SK-N-SH treated with all-trans-retinoic acid at 6 μM for 48 hours (cell line): ENCODE results near the gene FBH1.

ENCODE experiments used
- ATAC-seq: fragments of 200-7000 bp; cut with Tn5 transposase; 3 replicates; pipeline ENCODE4 v1.9.1; 2020; ENCODE audit warnings: mild to moderate bottlenecking, moderate library complexity
- ARNTL ChIP-seq: fragments of 450-650 bp; formaldehyde crosslinking; IDR thresholded peaks from 2 replicates; pipeline ENCODE4 v1.5.0; 2020; ENCODE audit warnings: low read depth, mild to moderate bottlenecking, moderate library complexity, borderline replicate concordance
- CSDC2 ChIP-seq: fragments of 250-450 bp; sonication (Bioruptor Pico); IDR thresholded peaks from 2 replicates; pipeline ENCODE4 v1.5.0; 2020; ENCODE audit warnings: mild to moderate bottlenecking, moderate library complexity
- ESRRG ChIP-seq: fragments of 250-450 bp; sonication (Bioruptor Pico); IDR thresholded peaks from 2 replicates; pipeline ENCODE4 v1.6.1; 2021; ENCODE audit warnings: mild to moderate bottlenecking
- GLIS3 ChIP-seq: fragments of 250-450 bp; sonication (Bioruptor Pico); IDR thresholded peaks from 2 replicates; pipeline ENCODE4 v1.5.0; 2020; ENCODE audit warnings: mild to moderate bottlenecking, moderate library complexity
- ISL1 ChIP-seq: fragments of 250-450 bp; sonication (Bioruptor Pico); IDR thresholded peaks from 2 replicates; pipeline ENCODE4 v2.1.2; 2022; ENCODE audit warnings: mild to moderate bottlenecking, moderate library complexity
- OSR1 ChIP-seq: fragments of 250-450 bp; sonication (Bioruptor Pico); IDR thresholded peaks from 2 replicates; pipeline ENCODE4 v1.8.0; 2022; ENCODE audit warnings: moderate library complexity, mild to moderate bottlenecking, inconsistent platforms
- PPARA ChIP-seq: fragments of 250-450 bp; sonication (Bioruptor Pico); IDR thresholded peaks from 2 replicates; pipeline ENCODE4 v1.5.0; 2020; ENCODE audit warnings: mild to moderate bottlenecking, borderline replicate concordance
- SNAI2 ChIP-seq: fragments of 250-450 bp; sonication (Bioruptor Pico); IDR thresholded peaks from 2 replicates; pipeline ENCODE4 v1.5.0; 2020; ENCODE audit warnings: mild to moderate bottlenecking, moderate library complexity
- TCF4 ChIP-seq: fragments of 250-450 bp; sonication (Bioruptor Pico); IDR thresholded peaks from 2 replicates; pipeline ENCODE4 v1.8.0; 2021; ENCODE audit warnings: mild to moderate bottlenecking, moderate library complexity, borderline replicate concordance
- ZC3H10 ChIP-seq: fragments of 250-450 bp; sonication (Bioruptor Pico); IDR thresholded peaks from 2 replicates; pipeline ENCODE4 v1.5.1; 2021; ENCODE audit warnings: mild to moderate bottlenecking, moderate library complexity
- ZFP3 ChIP-seq: fragments of 250-450 bp; sonication (Bioruptor Pico); IDR thresholded peaks from 2 replicates; pipeline ENCODE4 v1.5.0; 2020; ENCODE audit warnings: mild to moderate bottlenecking, moderate library complexity
- ZFP30 ChIP-seq: fragments of 450-650 bp; formaldehyde crosslinking; IDR thresholded peaks from 2 replicates; pipeline ENCODE4 v1.5.0; 2022; ENCODE audit warnings: mild to moderate bottlenecking, moderate library complexity
- ZNF565 ChIP-seq: fragments of 450-650 bp; formaldehyde crosslinking; conservative IDR thresholded peaks from 2 replicates; pipeline ENCODE4 v1.5.0; 2020; ENCODE audit warnings: low read depth, mild to moderate bottlenecking, moderate library complexity
- ZNF70 ChIP-seq: fragments of 450-650 bp; formaldehyde crosslinking; IDR thresholded peaks from 2 replicates; pipeline ENCODE4 v1.5.0; 2020; ENCODE audit warnings: mild to moderate bottlenecking, moderate library complexity
- ZNF8 ChIP-seq: fragments of 450-650 bp; formaldehyde crosslinking; IDR thresholded peaks from 2 replicates; pipeline ENCODE4 v1.5.0; 2020; ENCODE audit warnings: mild to moderate bottlenecking, moderate library complexity
- TF ChIP-seq, protein P1 (sequence below): fragments of 250-450 bp; sonication (Bioruptor Pico); IDR thresholded peaks from 2 replicates; pipeline ENCODE4 v1.5.1; 2020; ENCODE audit warnings: low read depth, mild to moderate bottlenecking, moderate library complexity
- TF ChIP-seq, protein P2 (sequence below): fragments of 250-450 bp; sonication (Bioruptor Pico); IDR thresholded peaks from 2 replicates; pipeline ENCODE4 v1.8.0; 2021; ENCODE audit warnings: low read depth, mild to moderate bottlenecking, moderate library complexity, borderline replicate concordance
- TF ChIP-seq, protein P3 (sequence below): fragments of 250-450 bp; sonication (Bioruptor Pico); IDR thresholded peaks from 2 replicates; pipeline ENCODE4 v1.5.0; 2020; ENCODE audit warnings: mild to moderate bottlenecking, moderate library complexity
- TF ChIP-seq, protein P4 (sequence below): fragments of 250-450 bp; sonication (Bioruptor Pico); IDR thresholded peaks from 2 replicates; pipeline ENCODE4 v1.5.1; 2021; ENCODE audit warnings: mild to moderate bottlenecking, moderate library complexity
- TF ChIP-seq, protein P5 (sequence below): fragments of 250-450 bp; sonication (Bioruptor Pico); IDR thresholded peaks from 2 replicates; pipeline ENCODE4 v1.8.0; 2020; ENCODE audit warnings: mild to moderate bottlenecking, moderate library complexity, borderline replicate concordance

The FBH1 gene

DNA sequence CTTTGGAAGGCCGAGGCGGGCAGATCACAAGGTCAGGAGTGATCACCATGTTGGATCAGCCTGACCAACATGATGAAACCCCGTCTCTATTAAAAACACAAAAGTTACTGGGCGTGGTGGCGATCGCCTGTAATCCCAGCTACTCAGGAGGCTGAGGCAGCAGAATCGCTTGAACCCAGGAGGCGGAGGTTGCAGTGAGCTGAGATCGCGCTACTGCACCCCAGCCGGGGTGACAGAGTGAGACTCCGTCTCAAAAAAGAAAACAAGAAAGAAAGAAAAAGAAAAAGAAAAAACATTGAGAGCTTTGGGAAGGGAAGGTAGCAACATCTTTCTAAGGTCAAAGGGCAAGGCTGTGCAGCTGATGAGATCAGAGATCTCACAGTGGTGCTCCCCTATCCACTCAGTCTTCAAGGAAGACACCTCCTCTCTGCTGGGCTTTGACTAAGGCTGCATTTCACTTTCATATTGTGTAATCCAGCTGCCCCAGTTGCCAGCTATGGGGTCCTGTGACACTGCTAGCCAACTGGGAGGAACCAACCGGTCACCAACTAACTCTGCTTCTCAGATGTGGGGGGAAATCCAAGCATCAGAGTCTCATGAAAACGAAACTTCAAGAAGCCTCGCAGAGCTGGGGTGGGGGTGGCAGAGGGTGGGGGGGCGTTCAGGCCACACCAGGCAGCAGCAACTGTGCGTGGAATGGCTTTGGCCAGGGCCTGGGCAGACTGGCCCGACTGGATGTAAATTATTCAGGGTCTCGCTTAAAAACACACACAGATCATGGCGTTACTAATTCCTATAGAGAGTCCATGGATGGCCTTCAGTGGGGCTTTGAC lies 85.8 kb downstream of the FBH1 start:
- TF ChIP-seq PPARA (CRISPR knock-in tag), result no peak
- TF ChIP-seq, protein P1, sequence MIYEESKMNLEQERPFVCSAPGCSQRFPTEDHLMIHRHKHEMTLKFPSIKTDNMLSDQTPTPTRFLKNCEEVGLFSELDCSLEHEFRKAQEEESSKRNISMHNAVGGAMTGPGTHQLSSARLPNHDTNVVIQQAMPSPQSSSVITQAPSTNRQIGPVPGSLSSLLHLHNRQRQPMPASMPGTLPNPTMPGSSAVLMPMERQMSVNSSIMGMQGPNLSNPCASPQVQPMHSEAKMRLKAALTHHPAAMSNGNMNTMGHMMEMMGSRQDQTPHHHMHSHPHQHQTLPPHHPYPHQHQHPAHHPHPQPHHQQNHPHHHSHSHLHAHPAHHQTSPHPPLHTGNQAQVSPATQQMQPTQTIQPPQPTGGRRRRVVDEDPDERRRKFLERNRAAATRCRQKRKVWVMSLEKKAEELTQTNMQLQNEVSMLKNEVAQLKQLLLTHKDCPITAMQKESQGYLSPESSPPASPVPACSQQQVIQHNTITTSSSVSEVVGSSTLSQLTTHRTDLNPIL (CRISPR knock-in tag), result no peak
- no peak for TF ChIP-seq ZNF565 (CRISPR knock-in tag)
- no peak for ATAC-seq

DNA sequence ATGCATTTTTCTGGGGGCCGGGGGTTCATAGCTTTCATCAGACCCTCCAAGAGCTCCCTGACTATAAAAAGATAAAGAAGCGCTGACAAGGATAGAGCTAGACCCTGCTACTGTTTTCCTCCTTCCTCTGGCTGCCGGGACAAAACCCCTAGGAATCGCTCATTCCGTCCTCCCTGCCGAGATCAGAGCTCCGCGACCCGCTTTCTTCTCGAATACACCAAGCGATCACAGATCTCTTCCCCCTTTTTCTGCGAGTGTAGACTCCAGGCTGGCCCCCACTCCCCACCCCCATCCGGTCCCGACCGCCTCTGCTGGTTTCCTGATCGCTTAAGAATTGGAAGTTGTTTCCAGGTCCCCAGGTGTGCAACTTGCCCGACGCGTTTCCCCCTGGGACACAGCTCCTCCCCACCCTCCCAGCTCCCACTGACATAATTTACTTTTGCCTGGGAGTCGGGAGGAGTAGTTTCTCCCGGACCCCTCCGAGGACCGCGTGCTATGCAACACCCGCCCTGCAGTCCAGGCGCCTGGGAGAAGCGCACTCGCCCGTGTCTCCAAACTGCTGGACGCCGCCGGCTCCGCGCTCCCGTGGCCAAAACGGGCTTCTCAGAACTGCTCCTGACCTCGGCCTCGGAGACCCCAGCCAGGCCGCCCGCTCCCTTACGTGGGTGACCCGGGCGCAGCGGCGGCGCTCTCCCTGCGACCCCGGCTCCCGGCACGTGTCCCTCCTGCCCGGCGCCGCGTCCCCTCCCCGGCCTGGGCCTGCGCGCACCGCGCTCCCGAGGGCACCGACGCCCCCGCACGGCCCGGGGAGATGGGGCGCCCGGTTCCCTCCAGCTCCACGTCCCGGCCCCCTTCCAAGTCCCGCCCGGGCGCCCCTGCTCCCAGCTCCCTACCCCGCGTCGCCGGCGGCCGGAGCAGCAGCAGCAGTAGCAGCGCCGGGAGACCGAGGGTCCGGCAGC lies 86.7 kb downstream of the FBH1 start:
- peak; percentile 39 for ATAC-seq
- TF ChIP-seq, protein P1 (CRISPR knock-in tag), result no peak
- TF ChIP-seq TCF4 (CRISPR knock-in tag) (no peak), CSDC2 (no peak), ZNF8 (CRISPR knock-in tag) (no peak), OSR1 (CRISPR knock-in tag) (no peak), ZFP3 (no peak), GLIS3 (CRISPR knock-in tag) (no peak), SNAI2 (no peak), ARNTL (CRISPR knock-in tag) (no peak), ISL1 (CRISPR knock-in tag) (no peak)
- TF ChIP-seq, protein P2, sequence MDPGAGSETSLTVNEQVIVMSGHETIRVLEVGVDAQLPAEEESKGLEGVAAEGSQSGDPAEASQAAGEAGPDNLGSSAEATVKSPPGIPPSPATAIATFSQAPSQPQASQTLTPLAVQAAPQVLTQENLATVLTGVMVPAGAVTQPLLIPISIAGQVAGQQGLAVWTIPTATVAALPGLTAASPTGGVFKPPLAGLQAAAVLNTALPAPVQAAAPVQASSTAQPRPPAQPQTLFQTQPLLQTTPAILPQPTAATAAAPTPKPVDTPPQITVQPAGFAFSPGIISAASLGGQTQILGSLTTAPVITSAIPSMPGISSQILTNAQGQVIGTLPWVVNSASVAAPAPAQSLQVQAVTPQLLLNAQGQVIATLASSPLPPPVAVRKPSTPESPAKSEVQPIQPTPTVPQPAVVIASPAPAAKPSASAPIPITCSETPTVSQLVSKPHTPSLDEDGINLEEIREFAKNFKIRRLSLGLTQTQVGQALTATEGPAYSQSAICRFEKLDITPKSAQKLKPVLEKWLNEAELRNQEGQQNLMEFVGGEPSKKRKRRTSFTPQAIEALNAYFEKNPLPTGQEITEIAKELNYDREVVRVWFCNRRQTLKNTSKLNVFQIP (CRISPR knock-in tag), result no peak
- TF ChIP-seq, protein P3, sequence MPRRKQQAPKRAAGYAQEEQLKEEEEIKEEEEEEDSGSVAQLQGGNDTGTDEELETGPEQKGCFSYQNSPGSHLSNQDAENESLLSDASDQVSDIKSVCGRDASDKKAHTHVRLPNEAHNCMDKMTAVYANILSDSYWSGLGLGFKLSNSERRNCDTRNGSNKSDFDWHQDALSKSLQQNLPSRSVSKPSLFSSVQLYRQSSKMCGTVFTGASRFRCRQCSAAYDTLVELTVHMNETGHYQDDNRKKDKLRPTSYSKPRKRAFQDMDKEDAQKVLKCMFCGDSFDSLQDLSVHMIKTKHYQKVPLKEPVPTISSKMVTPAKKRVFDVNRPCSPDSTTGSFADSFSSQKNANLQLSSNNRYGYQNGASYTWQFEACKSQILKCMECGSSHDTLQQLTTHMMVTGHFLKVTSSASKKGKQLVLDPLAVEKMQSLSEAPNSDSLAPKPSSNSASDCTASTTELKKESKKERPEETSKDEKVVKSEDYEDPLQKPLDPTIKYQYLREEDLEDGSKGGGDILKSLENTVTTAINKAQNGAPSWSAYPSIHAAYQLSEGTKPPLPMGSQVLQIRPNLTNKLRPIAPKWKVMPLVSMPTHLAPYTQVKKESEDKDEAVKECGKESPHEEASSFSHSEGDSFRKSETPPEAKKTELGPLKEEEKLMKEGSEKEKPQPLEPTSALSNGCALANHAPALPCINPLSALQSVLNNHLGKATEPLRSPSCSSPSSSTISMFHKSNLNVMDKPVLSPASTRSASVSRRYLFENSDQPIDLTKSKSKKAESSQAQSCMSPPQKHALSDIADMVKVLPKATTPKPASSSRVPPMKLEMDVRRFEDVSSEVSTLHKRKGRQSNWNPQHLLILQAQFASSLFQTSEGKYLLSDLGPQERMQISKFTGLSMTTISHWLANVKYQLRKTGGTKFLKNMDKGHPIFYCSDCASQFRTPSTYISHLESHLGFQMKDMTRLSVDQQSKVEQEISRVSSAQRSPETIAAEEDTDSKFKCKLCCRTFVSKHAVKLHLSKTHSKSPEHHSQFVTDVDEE, result no peak

DNA sequence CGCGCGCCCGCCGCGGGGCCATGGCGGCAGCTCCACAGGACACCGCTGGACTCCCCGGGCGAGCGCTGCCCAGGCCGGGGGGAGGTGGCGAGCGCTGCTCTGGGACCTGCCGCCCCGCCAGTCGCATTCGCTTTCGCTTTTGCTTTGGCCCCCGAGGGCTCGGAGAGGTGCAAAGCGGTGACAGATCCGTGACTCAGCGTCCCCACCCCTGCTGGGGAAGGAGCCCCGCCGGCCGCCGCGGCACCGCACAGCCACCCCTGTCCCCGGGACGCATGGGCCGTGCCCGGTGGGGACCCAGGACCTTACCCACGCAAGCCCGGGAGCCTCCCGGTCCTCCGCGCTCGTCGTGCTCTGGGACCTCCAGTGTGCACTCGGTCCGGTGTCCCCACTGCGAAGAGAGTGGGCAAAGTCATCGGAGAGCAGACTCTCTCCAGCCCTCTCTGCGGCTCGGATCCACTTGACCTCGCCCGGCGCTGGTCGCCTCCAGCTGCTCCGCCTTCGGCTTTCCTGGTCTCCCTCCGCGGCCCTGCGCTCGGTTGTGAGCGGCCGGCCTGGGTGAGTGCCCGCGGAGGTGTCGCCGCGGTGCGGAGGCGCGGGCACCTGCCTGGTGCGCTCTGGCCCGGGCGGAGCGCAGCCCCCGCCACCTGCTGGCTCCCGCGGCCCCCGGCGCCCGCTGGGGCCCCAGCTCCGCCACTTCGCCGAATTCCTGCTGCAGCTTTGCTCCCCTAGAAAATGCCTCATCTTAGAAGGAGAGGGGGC lies 87.6 kb downstream of the FBH1 start, which contains the start of gene IL15RA:
TSS of gene IL15RA (minus strand) at position 73 of the 759 bp plus-strand sequence. CDS start at position 22, 51 bp downstream.
- peak; percentile 79 for ATAC-seq
- no peak for TF ChIP-seq ZNF8 (CRISPR knock-in tag)
- TF ChIP-seq, protein P2 (CRISPR knock-in tag), result no peak
- TF ChIP-seq, protein P1 (CRISPR knock-in tag), result no peak
- TF ChIP-seq, protein P4, sequence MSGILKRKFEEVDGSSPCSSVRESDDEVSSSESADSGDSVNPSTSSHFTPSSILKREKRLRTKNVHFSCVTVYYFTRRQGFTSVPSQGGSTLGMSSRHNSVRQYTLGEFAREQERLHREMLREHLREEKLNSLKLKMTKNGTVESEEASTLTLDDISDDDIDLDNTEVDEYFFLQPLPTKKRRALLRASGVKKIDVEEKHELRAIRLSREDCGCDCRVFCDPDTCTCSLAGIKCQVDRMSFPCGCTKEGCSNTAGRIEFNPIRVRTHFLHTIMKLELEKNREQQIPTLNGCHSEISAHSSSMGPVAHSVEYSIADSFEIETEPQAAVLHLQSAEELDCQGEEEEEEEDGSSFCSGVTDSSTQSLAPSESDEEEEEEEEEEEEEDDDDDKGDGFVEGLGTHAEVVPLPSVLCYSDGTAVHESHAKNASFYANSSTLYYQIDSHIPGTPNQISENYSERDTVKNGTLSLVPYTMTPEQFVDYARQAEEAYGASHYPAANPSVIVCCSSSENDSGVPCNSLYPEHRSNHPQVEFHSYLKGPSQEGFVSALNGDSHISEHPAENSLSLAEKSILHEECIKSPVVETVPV (CRISPR knock-in tag), result no peak
- no peak for TF ChIP-seq ARNTL (CRISPR knock-in tag)
- no peak for TF ChIP-seq ESRRG (CRISPR knock-in tag)
- no peak for TF ChIP-seq ZNF70
- no peak for TF ChIP-seq ISL1 (CRISPR knock-in tag)
- no peak for TF ChIP-seq ZNF565 (CRISPR knock-in tag)
- TF ChIP-seq ZFP3, result no peak
- no peak for TF ChIP-seq ZC3H10 (CRISPR knock-in tag)
- TF ChIP-seq, protein P5, sequence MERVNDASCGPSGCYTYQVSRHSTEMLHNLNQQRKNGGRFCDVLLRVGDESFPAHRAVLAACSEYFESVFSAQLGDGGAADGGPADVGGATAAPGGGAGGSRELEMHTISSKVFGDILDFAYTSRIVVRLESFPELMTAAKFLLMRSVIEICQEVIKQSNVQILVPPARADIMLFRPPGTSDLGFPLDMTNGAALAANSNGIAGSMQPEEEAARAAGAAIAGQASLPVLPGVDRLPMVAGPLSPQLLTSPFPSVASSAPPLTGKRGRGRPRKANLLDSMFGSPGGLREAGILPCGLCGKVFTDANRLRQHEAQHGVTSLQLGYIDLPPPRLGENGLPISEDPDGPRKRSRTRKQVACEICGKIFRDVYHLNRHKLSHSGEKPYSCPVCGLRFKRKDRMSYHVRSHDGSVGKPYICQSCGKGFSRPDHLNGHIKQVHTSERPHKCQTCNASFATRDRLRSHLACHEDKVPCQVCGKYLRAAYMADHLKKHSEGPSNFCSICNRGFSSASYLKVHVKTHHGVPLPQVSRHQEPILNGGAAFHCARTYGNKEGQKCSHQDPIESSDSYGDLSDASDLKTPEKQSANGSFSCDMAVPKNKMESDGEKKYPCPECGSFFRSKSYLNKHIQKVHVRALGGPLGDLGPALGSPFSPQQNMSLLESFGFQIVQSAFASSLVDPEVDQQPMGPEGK (CRISPR knock-in tag), result no peak
- no peak for TF ChIP-seq ZFP30 (CRISPR knock-in tag)
